ENCODE results near the gene CHRM3.
"Not testable (repeated sequence)": the region's sequence is repeated elsewhere in the genome, so short reads cannot be mapped to it uniquely, and the experiment has no call there.

Gene CHRM3

GRCh38 chr1:239386453-239387303 is at the start of gene CHRM3:
Gene CHRM3, plus strand, starts transcription at chr1:239386568. Its CDS starts 520,884 bp downstream, at chr1:239907452.
- DNase-seq, result no peak

GRCh38 chr1:239337799-239338430 is 48.5 kb upstream of the CHRM3 start:
- DNase-seq, result no peak

- DNase-seq, result no peak
Measured at GRCh38 chr1:239347776-239348175, 38.6 kb upstream of the CHRM3 start.

GRCh38 chr1:239348635-239349353 is 37.6 kb upstream of the CHRM3 start:
- DNase-seq, result no peak

GRCh38 chr1:239349699-239350098 is 36.7 kb upstream of the CHRM3 start:
- no peak for DNase-seq

GRCh38 chr1:239353536-239353935 is 32.8 kb upstream of the CHRM3 start:
- no peak for DNase-seq

- no peak for DNase-seq
Measured at GRCh38 chr1:239354231-239354630, 32.1 kb upstream of the CHRM3 start.

- no peak for DNase-seq
Measured at GRCh38 chr1:239357867-239358266, 28.5 kb upstream of the CHRM3 start.

- no peak for DNase-seq
Measured at GRCh38 chr1:239361403-239361802, 25.0 kb upstream of the CHRM3 start.

- DNase-seq, result no peak
Measured at GRCh38 chr1:239363930-239364329, 22.4 kb upstream of the CHRM3 start.

GRCh38 chr1:239367196-239367810 is 19.1 kb upstream of the CHRM3 start:
- DNase-seq, result no peak

GRCh38 chr1:239368436-239369109 is 17.8 kb upstream of the CHRM3 start:
- DNase-seq, result no peak

GRCh38 chr1:239370869-239371268 is 15.5 kb upstream of the CHRM3 start:
- DNase-seq, result not testable (repeated sequence)

- DNase-seq, result no peak
Measured at GRCh38 chr1:239382666-239383065, 3.7 kb upstream of the CHRM3 start.

GRCh38 chr1:239383714-239384113 is 2.7 kb upstream of the CHRM3 start:
- DNase-seq, result no peak

- DNase-seq, result no peak
Measured at GRCh38 chr1:239387304-239388158, 1.2 kb downstream of the CHRM3 start.

GRCh38 chr1:239388159-239388485 is 1.8 kb downstream of the CHRM3 start:
- no peak for DNase-seq

- DNase-seq, result no peak
Measured at GRCh38 chr1:239388578-239388977, 2.2 kb downstream of the CHRM3 start.

- no peak for DNase-seq
Measured at GRCh38 chr1:239389703-239390102, 3.3 kb downstream of the CHRM3 start.

GRCh38 chr1:239392271-239392670 is 5.9 kb downstream of the CHRM3 start:
- no peak for DNase-seq

- no peak for DNase-seq
Measured at GRCh38 chr1:239394107-239394506, 7.7 kb downstream of the CHRM3 start.

- DNase-seq, result no peak
Measured at GRCh38 chr1:239413916-239414315, 27.5 kb downstream of the CHRM3 start.
